Peyer's patch (tissue), 4 donors: ENCODE results near the gene EIF3L. TPM values are rescaled to one million over a fixed set of nuclear protein-coding genes. Genes with fewer than 3 reads are reported as not detected.

ENCODE experiments used
- DNase-seq, 3 donors: peaks; one replicate each; pipeline ENCODE4 v3.0.0-alpha.2; 2017 to 2019
- H3K27ac ChIP-seq, 4 donors: fragments of 200-600 bp; sonication (generic); one replicate each; pipeline ENCODE4 v1.5.1; 2016 to 2019
- H3K27me3 ChIP-seq, 2 donors: fragments of 200-600 bp; sonication (generic); one replicate each; pipeline ENCODE4 v1.5.1; 2019
- H3K36me3 ChIP-seq, 3 donors: fragments of 200-600 bp; sonication (generic); one replicate each; pipeline ENCODE4 v1.5.1; 2016 to 2019
- H3K4me1 ChIP-seq, 4 donors: fragments of 200-600 bp; sonication (generic); one replicate each; pipeline ENCODE4 v1.5.1; 2016 to 2019
- H3K4me3 ChIP-seq, 4 donors: fragments of 200-600 bp; sonication (generic); 1 replicate in 3 of 4; 2 replicates in 1 of 4; pipeline ENCODE4 v1.5.1; 2016 to 2019; ENCODE audit warnings: mild to moderate bottlenecking in 1 of 4
- H3K9me3 ChIP-seq, 4 donors: fragments of 200-600 bp; sonication (generic); one replicate each; pipeline ENCODE4 v1.5.1; 2016 to 2019; ENCODE audit warnings: mild to moderate bottlenecking in 1 of 4
- CTCF ChIP-seq, 6 experiments: fragments of 450-650 bp in 4 of 6; fragments of 200-600 bp in 2 of 6; sonication (generic) in 1 of 6; IDR thresholded peaks; one replicate each; pipeline ENCODE4 v1.5.1; 2017 to 2019; ENCODE audit warnings: antibody characterized with exemption in 6 of 6, mild to moderate bottlenecking in 3 of 6, moderate library complexity in 1 of 6
- POLR2A ChIP-seq, 2 donors: fragments of 450-650 bp; IDR thresholded peaks; one replicate each; pipeline ENCODE4 v1.5.1; 2017; ENCODE audit warnings: antibody characterized with exemption in 2 of 2, mild to moderate bottlenecking in 2 of 2, moderate library complexity in 2 of 2
- total RNA-seq, 4 donors: library from RNA; depleted of rRNA; stranded (reverse); fragments of >200 nt; gene quantifications; one replicate each; pipeline ENCODE4 v1.1.0, GENCODE V29; 2016

Gene EIF3L
- total RNA-seq, 4 donors from 2014 or later: 123 to 229 (median 185) TPM

DNA sequence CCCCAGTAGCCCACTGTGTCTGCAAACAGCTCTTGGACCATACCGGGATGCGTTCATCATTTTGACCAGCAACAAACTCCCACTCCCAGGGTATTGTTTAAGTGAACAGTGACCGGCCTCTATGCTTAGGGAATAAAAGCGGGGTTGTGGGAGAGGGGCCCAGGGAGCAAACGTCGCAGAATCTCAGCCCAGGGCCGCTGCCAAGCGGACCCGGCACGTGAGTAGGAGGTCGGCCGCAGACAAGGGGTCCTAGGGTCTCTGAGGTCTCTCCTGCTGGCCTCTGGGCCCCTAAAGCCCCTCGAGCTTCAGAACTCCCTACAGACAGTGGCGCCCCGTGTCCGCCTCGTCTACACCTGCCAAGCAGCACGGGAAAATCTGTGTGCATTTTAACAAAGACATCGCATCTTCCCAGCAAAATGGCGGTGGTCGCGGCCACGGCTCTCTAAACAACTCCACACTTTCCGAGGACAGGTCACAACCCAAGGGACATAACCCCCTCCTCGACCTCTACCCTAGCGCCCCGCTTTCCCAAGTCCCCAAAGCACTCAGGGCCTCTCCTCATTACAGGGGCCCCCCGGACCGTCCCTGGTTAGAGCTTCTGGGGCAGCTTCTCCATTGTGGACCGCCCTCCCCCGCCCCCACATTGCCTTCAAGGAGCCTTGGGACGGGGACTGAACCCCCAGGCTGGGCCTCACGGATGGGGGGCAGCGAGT lies 45.4 kb upstream of the EIF3L start:
- DNase-seq: no peak

GRCh38 chr22:37804352-37804880 lies 44.8 kb upstream of the EIF3L start:
- Histone ChIP-seq H3K36me3 (no peaks in the 10 kb centered on the region), H3K4me3 (peak overlapping the region; percentile 47 to 91 (median 58)), H3K4me1 (peaks cover 0 to 53% (median 12%) of the 10 kb centered on the region in 4 donors), H3K27me3 (no peaks in the 10 kb centered on the region), H3K9me3 (no peaks in the 10 kb centered on the region), H3K27ac (peak overlapping the region; percentile 69 to 96 (median 80))
- no peak for TF ChIP-seq CTCF (IDR thresholded peaks at IDR 0.05)
- no peak for TF ChIP-seq POLR2A (IDR thresholded peaks at IDR 0.05)
- peak in 1 of 3 donors; percentile 55 for DNase-seq

More for the DNA sequence above, 45.4 kb upstream of the EIF3L start:
- Histone ChIP-seq H3K27ac (peak overlapping the region in 3 of 4 donors; percentile 69 to 96 (median 78)), H3K27me3 (no peaks in the 10 kb centered on the region), H3K9me3 (no peaks in the 10 kb centered on the region), H3K4me3 (peak overlapping the region in 2 of 4 donors; percentile 71 to 91), H3K4me1 (peaks cover 0 to 48% (median 12%) of the 10 kb centered on the region in 4 donors), H3K36me3 (no peaks in the 10 kb centered on the region)
- TF ChIP-seq CTCF (IDR thresholded peaks at IDR 0.05): no peak

DNA sequence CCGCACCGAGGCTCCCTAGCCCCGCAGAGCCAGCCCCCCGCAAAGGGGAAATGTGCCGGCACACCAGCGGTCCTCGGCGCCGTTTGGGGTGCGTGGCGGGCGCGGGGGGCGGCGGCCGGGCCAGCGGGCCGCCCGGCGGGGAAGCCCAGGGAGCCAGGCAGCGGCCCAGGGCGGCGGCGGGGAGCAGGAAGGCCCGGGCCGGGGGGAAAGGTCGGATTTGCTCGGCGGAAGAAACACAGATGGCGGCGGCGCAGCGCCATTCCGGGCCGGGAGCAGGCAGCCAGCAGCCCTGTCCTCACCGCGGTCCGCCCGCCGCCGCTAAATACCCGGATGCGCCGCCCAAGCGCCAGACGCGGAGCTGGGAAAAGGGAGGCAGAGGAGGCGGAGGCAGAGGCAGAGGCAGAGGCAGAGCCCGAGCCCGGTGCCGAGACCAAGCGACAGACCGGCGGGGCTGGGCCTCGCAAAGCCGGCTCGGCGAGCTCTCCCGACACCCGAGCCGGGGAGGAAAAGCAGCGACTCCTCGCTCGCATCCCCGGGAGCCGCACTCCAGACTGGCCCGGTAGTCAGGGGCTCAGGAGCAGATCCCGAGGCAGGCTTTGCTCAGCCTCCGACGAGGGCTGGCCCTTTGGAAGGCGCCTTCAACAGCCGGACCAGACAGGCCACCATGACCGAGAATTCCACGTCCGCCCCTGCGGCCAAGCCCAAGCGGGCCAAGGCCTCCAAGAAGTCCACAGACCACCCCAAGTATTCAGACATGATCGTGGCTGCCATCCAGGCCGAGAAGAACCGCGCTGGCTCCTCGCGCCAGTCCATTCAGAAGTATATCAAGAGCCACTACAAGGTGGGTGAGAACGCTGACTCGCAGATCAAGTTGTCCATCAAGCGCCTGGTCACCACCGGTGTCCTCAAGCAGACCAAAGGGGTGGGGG lies 44.1 kb upstream of the EIF3L start:
- Histone ChIP-seq H3K9me3 (no peaks in the 10 kb centered on the region), H3K4me3 (peak overlapping the region; percentile 47 to 91 (median 58)), H3K4me1 (peaks cover 0 to 53% (median 12%) of the 10 kb centered on the region in 4 donors), H3K27me3 (no peaks in the 10 kb centered on the region), H3K36me3 (no peaks in the 10 kb centered on the region), H3K27ac (peak overlapping the region; percentile 69 to 96 (median 80))
- peak; percentile 45 to 97 (median 91) for DNase-seq
- TF ChIP-seq POLR2A (IDR thresholded peaks at IDR 0.05): peak; percentile 89 to 95
- no peak for TF ChIP-seq CTCF (IDR thresholded peaks at IDR 0.05)

- no peak for DNase-seq
- peaks cover 0 to 53% (median 12%) of the 10 kb centered on the region in 4 donors for H3K4me1 ChIP-seq
- H3K9me3 ChIP-seq: no peaks in the 10 kb centered on the region
- H3K4me3 ChIP-seq: peak overlapping the region; percentile 47 to 91 (median 58)
- H3K27me3 ChIP-seq: no peaks in the 10 kb centered on the region
- no peaks in the 10 kb centered on the region for H3K36me3 ChIP-seq
- H3K27ac ChIP-seq: peak overlapping the region; percentile 69 to 96 (median 80)
- TF ChIP-seq CTCF (IDR thresholded peaks at IDR 0.05) (no peak), POLR2A (IDR thresholded peaks at IDR 0.05) (no peak)
These were observed 43.4 kb upstream of the EIF3L start for GRCh38 chr22:37805810-37806277.
